HUES6 (cell line): Measurements from ENCODE around the gene AIF1L.
"Not testable (repeated sequence)": the region's sequence is repeated elsewhere in the genome, so short reads cannot be mapped to it uniquely, and the experiment has no call there.

Experiments
- H3K27ac ChIP-seq: 2 replicates; pipeline ENCODE4 v1.7.0; 2013; ENCODE audit warnings: low read depth, mild to moderate bottlenecking, low read length, inconsistent platforms
- H3K27me3 ChIP-seq: 2 replicates; pipeline ENCODE4 v1.6.1; 2013; ENCODE audit warnings: low read length; ENCODE audit not compliant: control insufficient read depth, insufficient read depth
- H3K36me3 ChIP-seq: 2 replicates; pipeline ENCODE4 v1.6.1; 2013; ENCODE audit warnings: low read length; ENCODE audit not compliant: control insufficient read depth, insufficient read depth
- H3K4me1 ChIP-seq: 2 replicates; pipeline ENCODE4 v1.6.1; 2013; ENCODE audit warnings: low read length; ENCODE audit not compliant: control insufficient read depth, insufficient read depth
- H3K4me3 ChIP-seq: 2 replicates; pipeline ENCODE4 v1.5.1; 2013; ENCODE audit warnings: low read depth, low read length
- H3K9ac ChIP-seq: one replicate; pipeline ENCODE4 v1.6.1; 2013; ENCODE audit warnings: mild to moderate bottlenecking, low read length
- H3K9me3 ChIP-seq: 2 replicates; pipeline ENCODE4 v1.6.1; 2013; ENCODE audit warnings: low read depth, low read length; ENCODE audit not compliant: control insufficient read depth, insufficient read depth

Gene AIF1L

DNA sequence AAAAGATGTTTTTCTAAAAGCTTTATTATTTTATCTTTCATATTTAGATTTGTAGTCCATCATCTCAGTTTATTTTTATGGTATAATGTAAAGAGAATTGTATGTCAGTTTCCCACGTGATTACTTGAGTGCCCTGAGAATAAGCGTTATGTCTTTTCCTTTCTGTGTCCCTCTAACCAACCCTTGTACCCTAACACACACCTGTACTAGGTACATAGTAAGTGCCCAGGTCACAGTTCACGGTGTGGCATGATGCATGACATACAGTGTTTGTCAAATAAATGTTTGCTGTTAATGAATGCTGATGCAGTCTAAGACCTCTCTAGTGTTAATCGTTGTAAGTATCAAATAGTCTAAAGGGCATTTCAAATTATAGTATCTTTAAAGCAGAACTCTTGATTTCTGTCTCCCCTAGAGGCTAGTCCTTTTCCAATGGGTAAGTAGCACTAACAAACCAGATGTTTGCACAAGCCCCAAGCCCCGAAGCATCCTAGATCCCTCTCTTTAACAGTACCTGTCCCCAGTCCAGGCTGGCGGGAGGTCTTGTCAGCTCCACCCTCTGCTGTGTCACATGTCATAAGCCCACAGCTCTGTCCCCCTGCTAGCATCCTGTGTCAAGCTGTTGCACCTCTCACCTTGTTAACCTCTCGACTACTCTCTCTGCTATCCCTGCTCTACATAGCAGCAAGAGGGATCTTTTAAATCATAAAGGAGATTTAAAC is 52.8 kb downstream of the AIF1L start:
- no peak overlapping the region for H3K4me3 ChIP-seq
- peaks cover 96% of the 10 kb centered on the region for H3K36me3 ChIP-seq
- H3K9me3 ChIP-seq: no peaks in the 10 kb centered on the region
- H3K27me3 ChIP-seq: no peaks in the 10 kb centered on the region
- no peaks in the 10 kb centered on the region for H3K4me1 ChIP-seq
- no peak overlapping the region for H3K27ac ChIP-seq
- no peak overlapping the region for H3K9ac ChIP-seq

DNA sequence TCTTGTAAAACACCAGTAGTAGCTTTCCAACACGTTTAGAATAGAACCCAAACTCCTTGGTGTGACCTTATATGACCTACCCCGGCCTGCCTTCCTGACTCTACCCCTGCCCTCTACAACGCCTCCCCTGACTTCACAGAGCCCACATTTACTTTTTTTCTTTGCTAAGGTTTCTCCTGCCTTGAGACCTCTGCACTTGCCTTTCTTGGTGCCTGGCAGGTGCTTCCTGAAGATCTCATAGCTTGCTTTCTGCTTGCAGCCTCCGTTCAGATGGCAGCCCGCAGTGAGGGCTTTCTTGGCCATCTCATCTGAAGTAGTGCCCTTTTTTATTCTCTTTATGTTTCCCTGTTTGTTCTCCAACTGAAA is 53.3 kb downstream of the AIF1L start:
- no peak overlapping the region for H3K27ac ChIP-seq
- peaks cover 96% of the 10 kb centered on the region for H3K36me3 ChIP-seq
- H3K9ac ChIP-seq: no peak overlapping the region
- H3K4me3 ChIP-seq: no peak overlapping the region
- H3K4me1 ChIP-seq: no peaks in the 10 kb centered on the region
- no peaks in the 10 kb centered on the region for H3K9me3 ChIP-seq
- no peaks in the 10 kb centered on the region for H3K27me3 ChIP-seq

GRCh38 chr9:131153595-131153994 is 57.3 kb downstream of the AIF1L start:
- Histone ChIP-seq H3K36me3 (peaks cover 72% of the 10 kb centered on the region), H3K4me3 (no peak overlapping the region), H3K9ac (no peak overlapping the region), H3K27ac (no peak overlapping the region), H3K4me1 (no peaks in the 10 kb centered on the region), H3K9me3 (no peaks in the 10 kb centered on the region), H3K27me3 (no peaks in the 10 kb centered on the region)

DNA sequence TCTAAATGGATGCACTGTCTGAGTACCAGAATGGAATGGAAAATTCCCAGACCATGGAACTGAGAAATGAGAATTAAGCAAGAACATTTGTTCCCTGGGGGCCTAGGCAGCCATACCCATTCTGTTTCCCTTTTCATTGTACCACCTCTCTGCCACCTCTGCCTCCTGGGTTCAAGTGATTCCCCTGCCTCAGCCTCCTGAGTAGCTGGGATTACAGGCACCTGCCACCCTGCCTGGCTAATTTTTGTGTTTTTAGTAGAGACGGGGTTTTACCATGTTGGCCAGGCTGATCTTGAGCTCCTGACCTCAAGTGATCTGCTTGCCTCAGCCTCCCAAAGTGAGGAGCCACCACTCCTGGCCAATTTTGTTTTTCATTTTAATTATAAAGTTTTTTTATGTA is 62.3 kb downstream of the AIF1L start:
- H3K9ac ChIP-seq, H3K27me3 ChIP-seq, H3K9me3 ChIP-seq, H3K27ac ChIP-seq, H3K4me1 ChIP-seq, H3K4me3 ChIP-seq: not testable (repeated sequence)
- peaks cover 66% of the 10 kb centered on the region for H3K36me3 ChIP-seq

DNA sequence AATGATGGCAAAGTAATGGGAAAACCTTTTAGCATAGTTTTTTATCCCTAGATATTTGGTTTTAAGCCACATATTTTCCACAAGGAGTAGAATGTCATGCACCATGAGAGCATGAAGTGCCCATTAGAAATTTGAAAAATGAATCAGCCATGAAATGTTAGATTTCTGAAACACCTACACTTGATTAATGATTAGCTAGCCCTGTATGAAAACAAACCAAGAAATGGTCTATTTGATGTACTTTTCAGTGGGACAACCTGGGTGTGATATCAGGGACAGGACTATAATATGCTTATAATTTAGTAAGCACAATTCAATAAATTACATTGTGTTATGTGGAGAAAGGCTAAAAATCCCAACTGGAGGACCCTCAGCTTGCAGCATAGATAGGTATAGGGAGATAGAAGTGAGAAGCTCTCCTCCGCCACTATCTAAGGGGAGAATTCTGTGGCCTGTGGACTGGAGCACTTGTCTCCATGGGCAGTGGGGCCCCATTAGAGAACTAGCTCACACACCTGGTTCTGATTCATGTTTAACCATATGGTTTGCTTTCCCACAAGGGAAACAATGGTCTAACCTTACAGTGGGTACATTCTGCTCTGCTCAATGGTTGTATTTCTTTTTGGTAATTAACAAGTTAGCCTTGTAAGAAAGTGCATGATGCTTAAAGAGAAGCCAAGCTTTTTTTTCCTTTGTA is 64.2 kb downstream of the AIF1L start:
- H3K36me3 ChIP-seq: peaks cover 69% of the 10 kb centered on the region
- no peaks in the 10 kb centered on the region for H3K27me3 ChIP-seq
- no peaks in the 10 kb centered on the region for H3K4me1 ChIP-seq
- H3K27ac ChIP-seq: no peak overlapping the region
- H3K9ac ChIP-seq: no peak overlapping the region
- no peaks in the 10 kb centered on the region for H3K9me3 ChIP-seq
- H3K4me3 ChIP-seq: no peak overlapping the region

DNA sequence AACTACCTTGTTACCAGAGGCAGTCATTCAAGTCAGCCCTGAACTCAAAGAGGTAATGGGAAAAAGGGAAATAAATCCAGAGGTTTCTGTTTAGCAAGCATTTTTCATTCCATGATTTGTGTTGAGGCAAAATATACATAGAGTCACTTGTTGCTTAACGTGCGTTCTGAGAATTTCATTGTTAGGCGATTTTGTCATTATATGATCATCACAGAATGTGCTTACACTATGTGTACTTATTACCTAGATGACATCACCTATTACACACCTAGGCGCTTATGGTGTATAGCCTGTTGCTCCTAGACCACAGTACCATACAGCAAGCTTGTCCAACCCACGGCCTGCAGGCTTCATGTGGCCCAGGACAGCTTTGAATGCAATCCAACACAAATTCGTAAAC is 65.3 kb downstream of the AIF1L start:
- Histone ChIP-seq H3K27me3 (no peaks in the 10 kb centered on the region), H3K27ac (no peak overlapping the region), H3K36me3 (peaks cover 73% of the 10 kb centered on the region), H3K9me3 (no peaks in the 10 kb centered on the region), H3K9ac (no peak overlapping the region), H3K4me1 (no peaks in the 10 kb centered on the region), H3K4me3 (no peak overlapping the region)

DNA sequence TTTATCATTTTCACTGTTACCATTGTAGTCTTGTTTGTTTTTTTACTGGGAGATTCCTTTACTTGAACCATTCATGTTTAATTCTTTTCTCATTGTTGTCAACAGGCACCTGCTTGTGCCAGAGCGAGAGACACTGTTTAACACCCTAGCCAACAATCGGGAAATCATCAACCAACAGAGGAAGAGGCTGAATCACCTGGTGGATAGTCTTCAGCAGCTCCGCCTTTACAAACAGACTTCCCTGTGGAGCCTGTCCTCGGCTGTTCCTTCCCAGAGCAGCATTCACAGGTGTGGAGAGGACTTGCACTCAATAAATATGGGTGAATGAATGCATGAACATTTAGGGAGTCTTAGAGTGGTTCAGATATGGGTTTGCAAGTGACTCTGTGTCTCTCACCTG is 66.6 kb downstream of the AIF1L start:
- peaks cover 75% of the 10 kb centered on the region for H3K36me3 ChIP-seq
- H3K27ac ChIP-seq: no peak overlapping the region
- no peaks in the 10 kb centered on the region for H3K4me1 ChIP-seq
- H3K9me3 ChIP-seq: no peaks in the 10 kb centered on the region
- no peak overlapping the region for H3K9ac ChIP-seq
- no peaks in the 10 kb centered on the region for H3K27me3 ChIP-seq
- H3K4me3 ChIP-seq: no peak overlapping the region

GRCh38 chr9:131165523-131165922 is 69.2 kb downstream of the AIF1L start:
- Histone ChIP-seq H3K4me1 (no peaks in the 10 kb centered on the region), H3K27ac (no peak overlapping the region), H3K9me3 (no peaks in the 10 kb centered on the region), H3K4me3 (no peak overlapping the region), H3K27me3 (no peaks in the 10 kb centered on the region), H3K36me3 (peaks cover 60% of the 10 kb centered on the region), H3K9ac (no peak overlapping the region)

DNA sequence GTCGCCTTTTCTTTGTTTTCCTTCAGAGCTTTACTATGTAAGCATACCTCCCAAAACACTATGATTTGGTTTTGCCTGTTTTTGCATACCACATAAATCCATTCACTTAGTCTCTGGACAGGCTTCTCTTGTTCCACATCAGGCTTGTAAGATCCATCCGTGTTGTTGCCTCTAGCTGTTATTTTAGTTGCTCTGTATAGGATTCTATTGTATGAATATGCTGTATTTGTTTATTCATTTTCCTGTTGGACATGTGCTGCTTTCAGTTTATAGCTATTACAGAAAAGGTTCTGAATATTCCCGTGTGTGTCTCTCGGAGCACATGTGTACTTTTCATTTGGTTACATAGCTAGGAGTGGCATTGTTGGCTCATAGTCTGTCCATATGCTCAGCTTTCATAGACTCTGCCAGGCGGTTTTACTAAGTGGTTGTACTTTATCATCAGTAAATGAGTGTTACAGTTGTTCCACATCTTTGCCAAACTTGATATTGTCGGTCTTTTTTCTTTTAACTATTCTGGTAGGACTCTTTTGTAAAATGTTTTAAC is 70.9 kb downstream of the AIF1L start:
- no peaks in the 10 kb centered on the region for H3K9me3 ChIP-seq
- no peaks in the 10 kb centered on the region for H3K27me3 ChIP-seq
- H3K36me3 ChIP-seq: peaks cover 51% of the 10 kb centered on the region
- no peak overlapping the region for H3K4me3 ChIP-seq
- no peak overlapping the region for H3K9ac ChIP-seq
- H3K4me1 ChIP-seq: no peaks in the 10 kb centered on the region
- no peak overlapping the region for H3K27ac ChIP-seq

GRCh38 chr9:131167936-131168335 is 71.6 kb downstream of the AIF1L start:
- Histone ChIP-seq H3K9ac (no peak overlapping the region), H3K27me3 (no peaks in the 10 kb centered on the region), H3K4me3 (no peak overlapping the region), H3K9me3 (no peaks in the 10 kb centered on the region), H3K27ac (no peak overlapping the region), H3K4me1 (no peaks in the 10 kb centered on the region), H3K36me3 (peaks cover 44% of the 10 kb centered on the region)

GRCh38 chr9:131169563-131170240 is 73.4 kb downstream of the AIF1L start:
- peaks cover 38% of the 10 kb centered on the region for H3K36me3 ChIP-seq
- H3K27ac ChIP-seq: no peak overlapping the region
- no peaks in the 10 kb centered on the region for H3K9me3 ChIP-seq
- no peak overlapping the region for H3K9ac ChIP-seq
- no peaks in the 10 kb centered on the region for H3K27me3 ChIP-seq
- H3K4me3 ChIP-seq: no peak overlapping the region
- no peaks in the 10 kb centered on the region for H3K4me1 ChIP-seq
